Ammon's horn (tissue), 1 donor: ENCODE measurements around the gene LPIN2.
"Not testable (repeated sequence)": the region's sequence is repeated elsewhere in the genome, so short reads cannot be mapped to it uniquely, and the experiment has no call there.

Source experiments
- DNase-seq: peaks from one replicate; pipeline ENCODE4 v3.0.0-alpha.2; 2016; ENCODE audit warnings: low spot score

Gene LPIN2

GRCh38 chr18:3003766-3004165, 9.2 kb downstream of the LPIN2 start:
- DNase-seq, result not testable (repeated sequence)

GRCh38 chr18:3002732-3003131, 10.2 kb downstream of the LPIN2 start:
- no peak for DNase-seq

GRCh38 chr18:2998644-2999043, 14.3 kb downstream of the LPIN2 start:
- no peak for DNase-seq

- DNase-seq, result peak; percentile 69
Observed at GRCh38 chr18:2997846-2998564, 14.9 kb downstream of the LPIN2 start.

- no peak for DNase-seq
Observed at GRCh38 chr18:2997429-2997828, 15.5 kb downstream of the LPIN2 start.

GRCh38 chr18:2994603-2995432, 18.1 kb downstream of the LPIN2 start:
- DNase-seq, result no peak

- no peak for DNase-seq
Observed at GRCh38 chr18:2994020-2994589, 18.8 kb downstream of the LPIN2 start.

- DNase-seq, result no peak
Observed at GRCh38 chr18:2992995-2993877, 19.7 kb downstream of the LPIN2 start.

GRCh38 chr18:2990956-2991640, 21.8 kb downstream of the LPIN2 start:
- no peak for DNase-seq

GRCh38 chr18:2987876-2988790, 24.8 kb downstream of the LPIN2 start:
- DNase-seq, result no peak

- no peak for DNase-seq
Observed at GRCh38 chr18:2986150-2986865, 26.6 kb downstream of the LPIN2 start.

- DNase-seq, result no peak
Observed at GRCh38 chr18:2985628-2986027, 27.3 kb downstream of the LPIN2 start.

- DNase-seq, result no peak
Observed at GRCh38 chr18:2984703-2985261, 28.2 kb downstream of the LPIN2 start.

- no peak for DNase-seq
Observed at GRCh38 chr18:2984091-2984490, 28.9 kb downstream of the LPIN2 start.

GRCh38 chr18:2983296-2983695, 29.6 kb downstream of the LPIN2 start:
- DNase-seq, result no peak

- DNase-seq, result no peak
Observed at GRCh38 chr18:2982452-2983269, 30.3 kb downstream of the LPIN2 start.

GRCh38 chr18:2982022-2982421, 30.9 kb downstream of the LPIN2 start:
- no peak for DNase-seq

- no peak for DNase-seq
Observed at GRCh38 chr18:2981212-2981728, 31.7 kb downstream of the LPIN2 start.
